ENCODE data around the gene EPB41.

DNA sequence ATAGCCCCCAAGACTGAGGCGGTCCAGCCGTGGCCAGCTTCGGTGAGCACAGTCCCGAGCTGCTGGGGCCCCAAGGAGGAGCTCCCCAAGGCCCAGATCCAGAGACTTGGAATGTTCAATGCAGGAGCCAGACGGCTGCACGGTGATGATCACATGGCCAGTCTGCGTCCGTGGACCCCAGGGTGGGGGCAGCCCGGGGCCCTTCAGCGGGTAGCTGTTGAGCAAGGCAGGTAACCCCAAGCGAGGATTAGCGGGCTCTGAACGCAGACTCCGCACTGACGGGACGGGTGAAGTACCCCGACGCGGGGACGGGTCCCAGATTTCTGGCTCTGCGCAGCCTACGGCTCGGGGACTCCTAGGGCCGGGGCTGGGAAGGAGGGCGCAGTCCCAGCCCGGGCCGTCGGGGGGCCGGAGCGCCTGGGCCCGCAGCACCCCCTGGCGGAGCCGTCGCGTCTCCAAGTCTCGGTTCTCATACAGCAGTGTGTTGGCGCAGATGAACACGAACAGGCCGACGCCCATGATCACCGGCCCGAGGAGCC, 206.6 kb downstream of the EPB41 start:
- TF ChIP-seq POLR2A (IDR thresholded peaks at IDR 0.05) (no peak), POLR2AphosphoS5 (IDR thresholded peaks at IDR 0.05) (no peak)
